Fibroblast of villous mesenchyme (primary cell): Measurements from ENCODE around the gene NLRC4. TPM values are rescaled to one million over a fixed set of nuclear protein-coding genes. Genes with fewer than 3 reads are reported as not detected.
"Not testable (repeated sequence)": the region's sequence is repeated elsewhere in the genome, so short reads cannot be mapped to it uniquely, and the experiment has no call there.

Source experiments
- DNase-seq: peaks from one replicate; pipeline ENCODE4 v3.0.0-alpha.2; 2010; ENCODE audit warnings: low read depth
- H3K4me3 ChIP-seq: 2 replicates; pipeline ENCODE4 v1.5.1; 2011; ENCODE audit warnings: low read depth, mild to moderate bottlenecking, low read length
- total RNA-seq: library from RNA; depleted of rRNA; stranded (reverse); fragments of >200 nt; gene quantifications from 2 replicates; pipeline ENCODE4 v1.2.3, GENCODE V29; 2012
- TF ChIP-seq, protein P1 (sequence below): IDR thresholded peaks from 2 replicates; pipeline ENCODE4 v1.5.1; 2012; ENCODE audit warnings: low read depth, mild to moderate bottlenecking, low read length; ENCODE audit not compliant: insufficient read depth

The NLRC4 gene
- total RNA-seq, 1 donor = not detected

DNA sequence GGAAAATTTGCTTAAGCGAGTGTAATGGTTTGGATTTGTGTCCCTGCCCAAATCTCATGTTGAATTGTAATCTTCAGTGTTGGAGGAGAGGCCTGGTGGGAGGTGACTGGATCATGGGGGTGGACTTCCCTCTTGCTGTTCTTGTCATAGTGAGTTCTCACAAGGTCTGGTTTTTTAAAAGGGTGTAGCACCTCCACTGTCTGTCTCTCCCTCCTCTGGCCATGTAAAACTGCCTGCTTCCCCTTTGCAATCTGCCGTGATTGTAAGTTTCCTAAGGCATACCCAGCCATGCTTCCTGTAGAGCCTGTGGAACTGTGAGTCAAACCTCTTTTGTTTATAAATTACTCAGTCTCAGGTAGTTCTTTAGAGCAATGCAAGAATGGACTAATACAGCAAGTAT lies 19.6 kb upstream of the NLRC4 start:
- H3K4me3 ChIP-seq = no peak overlapping the region
- TF ChIP-seq, protein P1, sequence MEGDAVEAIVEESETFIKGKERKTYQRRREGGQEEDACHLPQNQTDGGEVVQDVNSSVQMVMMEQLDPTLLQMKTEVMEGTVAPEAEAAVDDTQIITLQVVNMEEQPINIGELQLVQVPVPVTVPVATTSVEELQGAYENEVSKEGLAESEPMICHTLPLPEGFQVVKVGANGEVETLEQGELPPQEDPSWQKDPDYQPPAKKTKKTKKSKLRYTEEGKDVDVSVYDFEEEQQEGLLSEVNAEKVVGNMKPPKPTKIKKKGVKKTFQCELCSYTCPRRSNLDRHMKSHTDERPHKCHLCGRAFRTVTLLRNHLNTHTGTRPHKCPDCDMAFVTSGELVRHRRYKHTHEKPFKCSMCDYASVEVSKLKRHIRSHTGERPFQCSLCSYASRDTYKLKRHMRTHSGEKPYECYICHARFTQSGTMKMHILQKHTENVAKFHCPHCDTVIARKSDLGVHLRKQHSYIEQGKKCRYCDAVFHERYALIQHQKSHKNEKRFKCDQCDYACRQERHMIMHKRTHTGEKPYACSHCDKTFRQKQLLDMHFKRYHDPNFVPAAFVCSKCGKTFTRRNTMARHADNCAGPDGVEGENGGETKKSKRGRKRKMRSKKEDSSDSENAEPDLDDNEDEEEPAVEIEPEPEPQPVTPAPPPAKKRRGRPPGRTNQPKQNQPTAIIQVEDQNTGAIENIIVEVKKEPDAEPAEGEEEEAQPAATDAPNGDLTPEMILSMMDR = no peak
- DNase-seq = no peak

DNA sequence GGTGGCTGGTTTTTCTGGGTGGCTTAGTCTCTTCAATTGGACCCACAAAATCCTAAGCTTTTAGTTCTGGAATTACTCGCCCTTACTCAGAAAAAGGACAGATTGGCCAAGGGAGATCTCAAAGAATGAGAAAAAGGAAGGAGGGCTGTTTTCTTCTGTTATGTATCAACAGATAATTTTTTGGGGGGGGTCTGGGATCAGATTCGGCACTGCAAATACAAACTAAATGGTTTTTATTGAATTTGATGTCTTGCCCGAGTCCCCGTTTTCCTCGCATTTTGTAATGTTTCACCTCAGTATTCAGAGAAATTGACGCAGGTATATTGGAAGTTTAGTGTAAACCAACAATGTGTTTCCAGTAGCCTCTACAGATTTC lies 13.8 kb upstream of the NLRC4 start:
- TF ChIP-seq, protein P1 = no peak
- DNase-seq = peak; percentile 6
- H3K4me3 ChIP-seq = peak overlapping the region; percentile 100

DNA sequence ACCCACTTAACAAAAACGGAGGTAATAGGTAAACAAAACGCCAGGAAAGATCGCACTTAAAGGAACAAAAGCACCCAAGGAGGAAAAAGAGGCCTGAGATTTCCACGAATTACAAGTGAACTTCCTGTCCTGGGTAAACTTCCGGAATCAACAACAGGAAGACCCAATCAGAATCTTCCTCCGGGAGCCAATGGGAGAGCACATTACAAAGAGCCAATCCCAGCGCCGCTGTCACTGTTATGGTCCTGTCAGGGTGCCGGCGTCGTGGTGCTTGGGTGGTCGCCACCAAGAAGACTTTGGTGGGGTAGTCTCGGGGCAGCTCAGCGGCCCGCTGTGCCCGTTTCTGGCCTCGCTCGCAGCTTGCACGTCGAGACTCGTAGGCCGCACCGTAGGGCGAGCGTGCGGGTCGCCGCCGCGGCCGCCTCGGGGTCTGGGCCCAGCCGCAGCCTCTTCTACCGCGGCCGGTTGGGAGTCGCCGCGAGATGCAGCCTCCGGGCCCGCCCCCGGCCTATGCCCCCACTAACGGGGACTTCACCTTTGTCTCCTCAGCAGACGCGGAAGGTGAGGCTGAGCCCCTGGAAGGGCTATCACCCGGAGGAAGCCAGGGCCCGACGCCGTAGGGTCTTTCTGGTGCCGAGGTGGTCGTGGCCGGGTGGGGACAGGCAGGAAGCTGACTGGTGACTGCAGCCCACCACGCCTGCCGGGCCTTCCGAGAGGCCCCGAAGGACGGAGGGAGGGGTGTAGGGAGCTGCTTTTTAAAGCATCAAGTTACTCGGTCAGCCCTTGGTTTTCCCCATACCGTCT lies 13.2 kb upstream of the NLRC4 start, which contains the start of gene YIPF4:
Gene YIPF4 (plus strand): TSS at position 231 of the 804 bp plus-strand sequence. CDS start 252 bp downstream, at position 483.
- DNase-seq = peak; percentile 95
- H3K4me3 ChIP-seq = peak within 1 kb of the TSS; percentile 100
- TF ChIP-seq, protein P1 = no peak

DNA sequence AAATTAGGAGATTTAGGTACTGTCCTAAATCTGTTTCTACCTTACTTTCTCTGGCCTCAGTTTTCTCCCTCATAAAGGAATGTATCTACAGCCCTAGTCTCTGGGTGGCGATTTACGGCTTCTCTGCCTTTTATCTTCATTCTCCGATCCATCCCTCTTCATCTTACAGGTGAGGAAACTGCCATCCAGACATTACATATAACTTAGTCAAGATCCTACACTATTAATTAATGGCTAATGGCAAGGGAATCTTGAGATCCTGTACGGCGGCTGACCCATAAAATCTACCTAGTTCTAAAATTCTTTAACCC lies 12.6 kb upstream of the NLRC4 start:
- TF ChIP-seq, protein P1 = no peak
- H3K4me3 ChIP-seq = peak overlapping the region; percentile 100
- no peak for DNase-seq

DNA sequence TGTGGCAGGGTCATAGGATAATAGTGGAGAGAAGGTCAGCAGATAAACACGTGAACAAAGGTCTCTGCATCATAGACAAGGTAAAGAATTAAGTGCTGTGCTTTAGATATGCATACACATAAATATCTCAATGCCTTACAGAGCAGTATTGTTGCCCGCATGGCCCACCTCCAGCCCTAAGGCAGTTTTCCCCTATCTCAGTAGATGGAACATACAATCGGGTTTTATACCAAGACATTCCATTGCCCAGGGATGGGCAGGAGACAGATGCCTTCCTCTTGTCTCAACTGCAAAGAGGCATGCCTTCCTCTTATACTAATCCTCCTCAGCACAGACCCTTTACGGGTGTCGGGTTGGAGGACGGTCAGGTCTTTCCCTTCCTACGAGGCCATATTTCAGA lies 11.1 kb upstream of the NLRC4 start:
- H3K4me3 ChIP-seq, DNase-seq: not testable (repeated sequence)

DNA sequence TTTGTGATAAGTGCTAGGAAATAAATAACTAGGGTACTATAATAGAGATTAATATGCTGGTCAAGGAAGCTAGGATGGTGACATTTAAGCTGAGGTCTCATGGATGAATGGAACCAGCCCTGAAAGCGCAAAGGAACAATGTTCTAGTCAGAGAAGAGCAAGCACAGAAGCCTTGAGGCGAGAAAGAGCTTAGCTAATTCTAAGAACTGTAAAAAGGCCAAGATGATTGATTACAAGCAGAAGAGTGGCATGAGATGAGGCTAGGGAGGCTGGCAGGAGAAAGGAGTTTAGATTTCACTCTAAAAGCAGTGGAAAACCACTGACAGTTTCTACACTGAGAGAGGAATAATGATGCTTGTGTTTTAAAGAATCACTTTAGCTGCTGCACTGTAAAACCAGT lies 9.6 kb upstream of the NLRC4 start:
- TF ChIP-seq, protein P1 = no peak

DNA sequence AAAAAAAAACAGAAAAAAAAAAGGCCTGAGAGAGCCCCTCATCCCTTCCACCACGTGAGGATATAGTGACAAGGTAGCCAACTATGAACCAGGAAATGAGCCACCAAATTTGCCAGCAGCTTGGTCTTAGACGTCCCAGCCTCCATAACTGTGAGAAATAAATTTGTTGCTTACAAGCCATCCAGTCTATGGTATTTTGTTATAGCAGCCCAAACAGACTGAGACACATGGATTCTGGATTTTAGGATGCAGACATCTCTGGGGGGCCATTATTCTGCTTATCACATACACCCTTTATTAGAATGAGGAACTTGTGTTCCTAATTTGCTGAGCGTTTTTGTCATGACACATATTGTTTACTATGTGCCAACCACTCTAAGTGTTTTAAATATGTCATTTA lies 7.6 kb upstream of the NLRC4 start:
- TF ChIP-seq, protein P1 = no peak
- no peak for DNase-seq
- H3K4me3 ChIP-seq = no peak overlapping the region

More for the DNA sequence above, 9.6 kb upstream of the NLRC4 start:
- H3K4me3 ChIP-seq = no peak overlapping the region
- DNase-seq = no peak
